C4-2B (cell line): ENCODE data around the gene TK1.

Source experiments
- H3K27ac ChIP-seq: fragments of 450-650 bp; 2 replicates; pipeline ENCODE4 v1.5.1; 2017
- CTCF ChIP-seq: fragments of 450-650 bp; conservative IDR thresholded peaks from 2 replicates; pipeline ENCODE4 v1.5.1; 2017; ENCODE audit warnings: mild to moderate bottlenecking
- ZFX ChIP-seq: fragments of 450-650 bp; IDR thresholded peaks from 2 replicates; pipeline ENCODE4 v1.6.1; 2017

Gene TK1

GRCh38 chr17:78214016-78214705, 27.3 kb upstream of the TK1 start, which contains the start of gene BIRC5:
BIRC5 (plus strand) TSS chr17:78214253; CDS start chr17:78214317, 64 bp downstream.
- TF ChIP-seq CTCF: no peak
- peak; percentile 93; the same call in 1 of the 2 replicates for TF ChIP-seq ZFX
- peak within 1 kb of the TSS; percentile 97 for H3K27ac ChIP-seq

GRCh38 chr17:78211032-78211431, 24.2 kb upstream of the TK1 start:
- TF ChIP-seq ZFX (no peak), CTCF (no peak)
- no peak overlapping the region for H3K27ac ChIP-seq

GRCh38 chr17:78210111-78210510, 23.3 kb upstream of the TK1 start:
- H3K27ac ChIP-seq: no peak overlapping the region
- TF ChIP-seq CTCF (no peak), ZFX (no peak)

GRCh38 chr17:78208486-78208885, 21.6 kb upstream of the TK1 start:
- no peak for TF ChIP-seq CTCF
- TF ChIP-seq ZFX: no peak
- H3K27ac ChIP-seq: no peak overlapping the region

- no peak overlapping the region for H3K27ac ChIP-seq
- no peak for TF ChIP-seq ZFX
- TF ChIP-seq CTCF: no peak
Observed at GRCh38 chr17:78206298-78206697, 19.4 kb upstream of the TK1 start.

- no peak overlapping the region for H3K27ac ChIP-seq
- TF ChIP-seq ZFX (no peak), CTCF (no peak)
Observed at GRCh38 chr17:78205124-78205775, 18.4 kb upstream of the TK1 start.

- no peak overlapping the region for H3K27ac ChIP-seq
- no peak for TF ChIP-seq ZFX
- no peak for TF ChIP-seq CTCF
Observed at GRCh38 chr17:78204387-78205123, 17.7 kb upstream of the TK1 start.
